Fibroblast of the aortic adventitia (primary cell): Measurements from ENCODE around the gene GAB2. TPM values are rescaled to one million over a fixed set of nuclear protein-coding genes. Genes with fewer than 3 reads are reported as not detected.
A peak's percentile ranks its signal among the peaks of the same experiment; 100 is the strongest.
"Not testable (repeated sequence)": the region's sequence is repeated elsewhere in the genome, so short reads cannot be mapped to it uniquely, and the experiment has no call there.

Source experiments
- DNase-seq: peaks from one replicate; pipeline ENCODE4 v3.0.0-alpha.2; 2010; ENCODE audit warnings: low read depth
- H3K4me3 ChIP-seq: 2 replicates; pipeline ENCODE4 v1.5.1; 2011; ENCODE audit warnings: low read depth, mild to moderate bottlenecking, control low read depth, low read length, moderate library complexity
- total RNA-seq: library from RNA; depleted of rRNA; stranded (reverse); fragments of >200 nt; gene quantifications from 2 replicates; pipeline ENCODE4 v1.2.3, GENCODE V29; 2012; ENCODE audit warnings: low replicate concordance
- TF ChIP-seq, protein P1 (sequence below): IDR thresholded peaks from 2 replicates; pipeline ENCODE4 v1.5.1; 2011; ENCODE audit warnings: mild to moderate bottlenecking, low read length, control low read depth, inconsistent platforms; ENCODE audit not compliant: insufficient read depth

GAB2 gene, protein sequence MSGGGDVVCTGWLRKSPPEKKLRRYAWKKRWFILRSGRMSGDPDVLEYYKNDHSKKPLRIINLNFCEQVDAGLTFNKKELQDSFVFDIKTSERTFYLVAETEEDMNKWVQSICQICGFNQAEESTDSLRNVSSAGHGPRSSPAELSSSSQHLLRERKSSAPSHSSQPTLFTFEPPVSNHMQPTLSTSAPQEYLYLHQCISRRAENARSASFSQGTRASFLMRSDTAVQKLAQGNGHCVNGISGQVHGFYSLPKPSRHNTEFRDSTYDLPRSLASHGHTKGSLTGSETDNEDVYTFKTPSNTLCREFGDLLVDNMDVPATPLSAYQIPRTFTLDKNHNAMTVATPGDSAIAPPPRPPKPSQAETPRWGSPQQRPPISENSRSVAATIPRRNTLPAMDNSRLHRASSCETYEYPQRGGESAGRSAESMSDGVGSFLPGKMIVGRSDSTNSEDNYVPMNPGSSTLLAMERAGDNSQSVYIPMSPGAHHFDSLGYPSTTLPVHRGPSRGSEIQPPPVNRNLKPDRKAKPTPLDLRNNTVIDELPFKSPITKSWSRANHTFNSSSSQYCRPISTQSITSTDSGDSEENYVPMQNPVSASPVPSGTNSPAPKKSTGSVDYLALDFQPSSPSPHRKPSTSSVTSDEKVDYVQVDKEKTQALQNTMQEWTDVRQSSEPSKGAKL
- total RNA-seq = 13.7 and 16.4 TPM in 2 replicates

DNA sequence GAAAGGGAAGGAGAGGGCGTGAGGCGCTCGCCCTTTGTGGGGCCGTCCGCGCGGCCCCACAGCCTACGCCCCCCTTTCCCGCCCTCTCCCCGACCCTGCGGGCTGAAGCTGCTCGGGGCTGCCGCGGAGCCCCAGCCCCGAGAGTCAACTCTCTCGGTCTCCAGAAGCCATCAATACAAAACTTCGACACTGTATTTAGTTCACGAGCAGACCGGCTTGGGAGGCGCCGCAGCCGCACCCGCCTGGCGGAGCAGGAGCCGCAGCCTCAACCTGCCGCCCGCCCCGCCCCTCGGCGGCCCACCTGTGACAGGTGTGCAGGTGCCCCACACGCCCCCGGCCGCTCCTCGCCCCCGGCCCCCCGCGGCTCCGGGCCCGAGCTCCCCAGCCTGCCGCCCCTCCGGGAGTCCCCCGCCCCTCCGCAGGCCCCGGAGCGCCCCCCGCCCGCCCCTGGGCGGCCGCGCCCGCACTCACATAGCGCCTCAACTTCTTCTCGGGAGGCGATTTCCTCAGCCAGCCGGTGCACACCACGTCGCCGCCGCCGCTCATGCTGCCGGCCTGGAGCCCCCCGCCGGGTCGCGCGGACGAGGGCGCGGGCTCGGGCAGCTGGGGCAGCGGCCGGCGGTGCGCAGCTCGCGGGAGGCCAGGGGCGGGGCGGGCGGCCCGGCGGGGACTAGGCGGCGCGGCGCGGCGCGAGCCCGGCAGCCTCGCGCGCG is at the start of gene GAB2:
Gene GAB2, minus strand, starts transcription at position 646 of the 713 bp plus-strand sequence. Its CDS starts 100 bp downstream, at position 546.
- H3K4me3 ChIP-seq = peak within 1 kb of the TSS; percentile 79
- DNase-seq = no peak
- TF ChIP-seq, protein P1, sequence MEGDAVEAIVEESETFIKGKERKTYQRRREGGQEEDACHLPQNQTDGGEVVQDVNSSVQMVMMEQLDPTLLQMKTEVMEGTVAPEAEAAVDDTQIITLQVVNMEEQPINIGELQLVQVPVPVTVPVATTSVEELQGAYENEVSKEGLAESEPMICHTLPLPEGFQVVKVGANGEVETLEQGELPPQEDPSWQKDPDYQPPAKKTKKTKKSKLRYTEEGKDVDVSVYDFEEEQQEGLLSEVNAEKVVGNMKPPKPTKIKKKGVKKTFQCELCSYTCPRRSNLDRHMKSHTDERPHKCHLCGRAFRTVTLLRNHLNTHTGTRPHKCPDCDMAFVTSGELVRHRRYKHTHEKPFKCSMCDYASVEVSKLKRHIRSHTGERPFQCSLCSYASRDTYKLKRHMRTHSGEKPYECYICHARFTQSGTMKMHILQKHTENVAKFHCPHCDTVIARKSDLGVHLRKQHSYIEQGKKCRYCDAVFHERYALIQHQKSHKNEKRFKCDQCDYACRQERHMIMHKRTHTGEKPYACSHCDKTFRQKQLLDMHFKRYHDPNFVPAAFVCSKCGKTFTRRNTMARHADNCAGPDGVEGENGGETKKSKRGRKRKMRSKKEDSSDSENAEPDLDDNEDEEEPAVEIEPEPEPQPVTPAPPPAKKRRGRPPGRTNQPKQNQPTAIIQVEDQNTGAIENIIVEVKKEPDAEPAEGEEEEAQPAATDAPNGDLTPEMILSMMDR = no peak

DNA sequence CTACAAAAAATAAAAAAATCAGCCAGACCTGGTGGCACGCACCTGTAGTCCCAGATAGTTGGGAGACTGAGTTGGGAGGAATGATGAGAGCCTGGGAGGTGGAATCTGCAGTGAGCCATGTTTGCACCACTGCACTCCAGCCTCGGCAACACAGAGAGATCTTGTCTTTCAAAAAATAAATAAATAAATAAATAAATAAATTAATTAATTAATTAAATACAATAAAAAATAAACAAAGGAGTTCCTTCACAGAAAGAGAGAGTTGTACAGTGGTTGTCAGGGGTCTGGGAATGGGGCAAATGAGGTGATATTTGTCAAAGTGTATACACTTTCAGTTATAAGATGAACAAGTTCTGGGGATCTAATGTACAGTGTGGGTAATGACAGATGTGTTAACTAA is 49.8 kb upstream of the GAB2 start:
- no peak overlapping the region for H3K4me3 ChIP-seq
- DNase-seq = no peak
- TF ChIP-seq, protein P1 = no peak

DNA sequence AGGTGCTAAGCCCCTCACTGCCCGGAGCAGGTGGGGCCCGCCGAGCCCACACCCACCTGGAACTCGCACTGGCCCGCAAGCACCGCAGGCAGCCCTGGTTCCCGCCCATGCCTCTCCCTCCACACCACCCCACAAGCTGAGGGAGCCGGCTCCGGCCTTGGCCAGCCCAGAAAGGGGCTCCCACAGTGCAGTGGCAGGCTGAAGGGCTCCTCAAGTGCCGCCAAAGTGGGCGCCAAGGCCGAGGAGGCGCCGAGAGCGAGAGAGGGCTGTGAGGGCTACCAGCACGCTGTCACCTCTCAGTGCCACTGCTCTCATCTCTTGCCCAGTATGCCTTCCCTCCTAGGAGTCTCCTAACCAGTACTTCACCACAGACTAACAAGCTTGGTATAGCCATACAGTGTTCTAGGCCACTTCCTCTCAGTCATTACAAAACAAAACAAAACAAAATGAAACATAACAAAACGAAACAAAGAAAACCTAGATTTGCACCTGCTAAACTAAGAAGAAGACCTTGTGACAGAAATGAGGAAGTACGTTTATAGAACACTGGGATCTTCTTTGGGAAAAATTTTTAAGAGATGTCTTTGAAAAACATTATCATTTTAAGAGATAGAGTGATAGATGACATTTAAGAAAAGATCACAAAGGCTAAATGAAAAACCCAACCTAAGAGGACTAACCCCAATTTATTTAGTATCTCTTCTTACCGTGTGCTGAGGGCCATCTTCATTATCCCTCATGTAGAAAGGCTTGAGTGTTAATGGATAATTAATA is 47.7 kb upstream of the GAB2 start:
- TF ChIP-seq, protein P1 = no peak
- H3K4me3 ChIP-seq = no peak overlapping the region
- DNase-seq = no peak

DNA sequence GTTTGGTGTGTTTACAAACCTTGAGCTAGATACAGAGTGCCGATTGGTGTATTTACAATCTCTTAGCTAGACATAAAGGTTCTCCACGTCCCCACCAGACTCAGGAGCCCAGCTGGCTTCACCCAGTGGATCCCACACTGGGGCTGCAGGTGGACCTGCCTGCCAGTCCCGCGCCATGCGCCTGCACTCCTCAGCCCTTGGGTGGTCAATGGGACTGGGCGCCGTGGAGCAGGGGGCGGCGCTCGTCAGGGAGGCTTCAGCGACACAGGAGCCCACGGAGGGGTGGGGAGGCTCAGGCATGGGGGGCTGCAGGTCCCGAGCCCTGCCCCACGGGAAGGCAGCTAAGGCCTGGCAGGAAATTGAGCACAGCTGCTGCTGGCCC is 47.2 kb upstream of the GAB2 start:
- H3K4me3 ChIP-seq, DNase-seq: not testable (repeated sequence)

DNA sequence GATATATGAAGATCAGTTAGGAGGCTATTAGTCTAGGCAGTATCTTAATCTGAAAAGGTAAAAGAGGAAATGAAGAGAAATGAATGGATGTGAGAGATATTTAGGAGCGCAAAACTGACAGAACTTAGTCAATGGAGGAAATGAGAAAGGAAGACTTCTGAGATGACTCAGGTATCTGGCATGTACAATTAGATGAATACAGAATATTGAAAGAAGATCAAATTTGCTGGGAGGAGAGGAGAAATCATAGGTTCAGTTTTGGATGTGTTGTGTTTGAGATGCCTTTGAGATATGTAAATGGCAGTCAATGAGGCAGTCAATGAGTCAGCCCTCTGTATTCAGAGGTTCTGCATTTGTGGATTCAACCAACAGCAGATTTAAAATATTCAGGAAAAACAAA is 42.9 kb upstream of the GAB2 start:
- DNase-seq = peak; percentile 9
- H3K4me3 ChIP-seq = no peak overlapping the region
- TF ChIP-seq, protein P1 = no peak

DNA sequence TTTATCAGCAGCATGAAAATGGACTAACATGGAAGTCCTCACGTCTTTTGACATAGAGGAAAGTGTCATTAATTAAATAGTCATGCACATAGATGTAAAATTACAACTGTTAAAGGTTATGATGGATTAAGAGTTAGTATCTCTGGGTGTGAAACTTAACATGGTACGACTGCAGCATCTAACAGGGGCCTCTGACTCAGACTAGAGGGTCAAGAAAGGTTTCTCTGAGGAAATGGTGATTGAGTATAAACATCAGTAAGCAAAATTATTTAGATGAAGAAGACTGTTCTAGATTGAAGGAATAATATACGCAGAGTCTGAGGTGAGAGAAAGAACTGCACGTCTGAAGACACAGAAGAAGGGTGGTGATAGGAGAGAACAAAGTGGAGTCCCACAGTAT is 42.1 kb upstream of the GAB2 start:
- TF ChIP-seq, protein P1 = no peak
- no peak for DNase-seq

More for the DNA sequence above, 42.1 kb upstream of the GAB2 start:
- no peak overlapping the region for H3K4me3 ChIP-seq
